Endothelial cell of umbilical vein (primary cell): ENCODE results near the gene SP3.

Source experiments
- CTCF ChIP-seq, 2 donors: IDR thresholded peaks; 1 replicate in 1 of 2; 2 replicates in 1 of 2; pipeline ENCODE4 v1.5.1; 2011; ENCODE audit warnings: low read length in 2 of 2, mild to moderate bottlenecking in 2 of 2, moderate library complexity in 2 of 2, control low read depth in 1 of 2, inconsistent platforms in 1 of 2, low read depth in 1 of 2; ENCODE audit not compliant: insufficient read depth in 1 of 2; ENCODE audit errors: extremely low read depth in 1 of 2
- EZH2 ChIP-seq: IDR thresholded peaks from 2 replicates; pipeline ENCODE4 v1.6.1; 2012; ENCODE audit warnings: borderline replicate concordance, low read depth, mild to moderate bottlenecking, moderate library complexity, low read length, inconsistent platforms; ENCODE audit not compliant: severe bottlenecking
- FOS ChIP-seq: IDR thresholded peaks from 2 replicates; pipeline ENCODE4 v1.6.1; 2011; ENCODE audit warnings: mild to moderate bottlenecking, low read length, moderate library complexity, borderline replicate concordance; ENCODE audit not compliant: insufficient read depth
- GATA2 ChIP-seq: IDR thresholded peaks from 2 replicates; pipeline ENCODE4 v1.7.0; 2011; ENCODE audit warnings: low read depth, mild to moderate bottlenecking, moderate library complexity, mixed read lengths, low read length; ENCODE audit not compliant: insufficient read length, insufficient read depth
- JUN ChIP-seq: IDR thresholded peaks from 2 replicates; pipeline ENCODE4 v1.6.1; 2011; ENCODE audit warnings: borderline replicate concordance, low read depth; ENCODE audit not compliant: insufficient read length, insufficient read depth
- MYC ChIP-seq: IDR thresholded peaks from one replicate; pipeline ENCODE4 v1.6.1; 2011; ENCODE audit warnings: mild to moderate bottlenecking, low read depth, low read length
- POLR2A ChIP-seq: IDR thresholded peaks from 2 replicates; pipeline ENCODE4 v1.6.1; 2012; ENCODE audit warnings: low read depth, mild to moderate bottlenecking, control low read depth, low read length
- POLR2AphosphoS5 ChIP-seq: IDR thresholded peaks from 2 replicates; pipeline ENCODE4 v1.6.1; 2012; ENCODE audit warnings: low read depth, mild to moderate bottlenecking, control low read depth, low read length, moderate library complexity; ENCODE audit not compliant: insufficient read depth
- TF ChIP-seq, protein P1 (sequence below): IDR thresholded peaks from 2 replicates; pipeline ENCODE4 v1.6.1; 2011; ENCODE audit not compliant: insufficient read depth, insufficient read length

- TF ChIP-seq, protein P1, sequence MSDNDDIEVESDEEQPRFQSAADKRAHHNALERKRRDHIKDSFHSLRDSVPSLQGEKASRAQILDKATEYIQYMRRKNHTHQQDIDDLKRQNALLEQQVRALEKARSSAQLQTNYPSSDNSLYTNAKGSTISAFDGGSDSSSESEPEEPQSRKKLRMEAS: no peak
- TF ChIP-seq CTCF (IDR thresholded peaks at IDR 0.05; ENCODE audit: extremely low read depth in 1 of 2, insufficient read depth in 1 of 2, low read depth in 1 of 2, low read length in 2 of 2): no peak
- TF ChIP-seq EZH2: no peak
- no peak for TF ChIP-seq POLR2A
- TF ChIP-seq MYC: no peak
- TF ChIP-seq POLR2AphosphoS5: no peak
- no peak for TF ChIP-seq JUN
- no peak for TF ChIP-seq GATA2
- TF ChIP-seq FOS: no peak
Measured at GRCh38 chr2:173978447-173978846, 13.3 kb upstream of the SP3 start.
